Activated CD8-positive, alpha-beta memory T cell treated with anti-CD3 and anti-CD28 coated beads for 48 hours (primary cell): ENCODE measurements around the gene MSI2.

Experiments
- DNase-seq, 3 experiments: peaks; one replicate each; pipeline ENCODE4 v3.0.0-alpha.2; 2020; ENCODE audit warnings: low read depth in 2 of 3, low spot score in 2 of 3

The MSI2 gene

GRCh38 chr17:57535249-57535966 lies 279.1 kb downstream of the MSI2 start:
- DNase-seq, result no peak

DNA sequence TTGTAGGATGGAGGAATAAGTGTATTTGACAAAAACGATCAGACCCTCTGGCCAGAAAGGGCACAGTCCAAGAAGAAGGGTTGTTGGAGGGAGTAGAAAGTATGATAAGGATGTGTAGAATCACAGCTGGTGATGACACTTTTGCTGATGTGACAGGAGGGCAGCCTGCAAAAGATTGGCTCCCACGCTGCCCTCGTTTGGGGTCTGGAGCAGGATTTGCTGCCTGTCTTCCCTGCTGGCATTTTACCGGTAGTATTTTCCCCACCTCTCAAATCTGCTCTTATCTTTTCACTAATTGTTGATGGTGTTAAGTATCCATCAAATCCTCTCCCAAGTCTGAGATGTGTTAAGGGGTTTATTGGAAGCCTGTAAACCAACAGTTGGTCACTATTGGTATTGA lies 280.0 kb downstream of the MSI2 start:
- DNase-seq, result no peak

- no peak for DNase-seq
Measured at GRCh38 chr17:57536789-57537523, 280.6 kb downstream of the MSI2 start.

DNA sequence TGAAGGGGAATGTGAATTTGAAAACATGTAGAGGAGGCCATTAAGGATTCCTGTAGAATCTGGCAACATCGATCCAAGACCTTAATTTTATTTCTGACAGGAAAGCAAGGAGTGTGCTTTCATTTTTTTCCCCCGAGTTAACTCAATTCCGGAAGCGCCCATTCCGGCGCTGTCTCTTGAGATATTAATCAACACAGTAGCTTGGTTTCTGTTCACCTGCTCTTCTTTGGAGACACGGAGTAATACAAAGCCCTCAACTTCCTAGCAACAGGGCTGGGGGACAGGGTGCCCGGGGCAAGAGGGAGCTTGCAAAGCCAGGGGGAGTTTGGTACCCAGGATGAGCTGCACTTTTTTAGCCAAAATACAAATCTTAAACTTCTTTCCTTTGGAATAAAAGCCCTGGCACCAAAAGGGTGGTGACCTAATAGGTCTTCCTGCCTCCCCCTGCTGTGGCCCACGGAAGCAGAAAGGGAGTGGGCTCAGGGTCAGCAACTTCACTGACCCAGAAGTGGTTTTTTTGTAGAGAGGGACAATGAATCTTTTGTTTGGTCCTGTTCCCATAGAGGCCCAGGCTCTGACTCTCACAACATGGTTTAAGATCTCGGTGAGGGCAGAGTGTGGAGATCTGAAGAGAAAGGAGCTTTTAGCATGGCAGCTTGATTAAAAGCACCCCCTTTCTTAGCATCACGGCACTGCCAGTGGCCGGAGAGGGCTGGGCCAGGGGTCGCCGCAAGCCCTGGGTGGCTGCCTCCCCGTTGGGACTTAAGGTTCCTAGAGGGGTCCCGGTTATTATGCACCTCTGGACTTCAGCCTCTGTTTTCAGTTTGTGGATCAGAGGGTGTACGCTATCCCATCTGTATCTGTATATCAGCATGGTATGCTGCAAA lies 281.4 kb downstream of the MSI2 start:
- DNase-seq, result no peak

DNA sequence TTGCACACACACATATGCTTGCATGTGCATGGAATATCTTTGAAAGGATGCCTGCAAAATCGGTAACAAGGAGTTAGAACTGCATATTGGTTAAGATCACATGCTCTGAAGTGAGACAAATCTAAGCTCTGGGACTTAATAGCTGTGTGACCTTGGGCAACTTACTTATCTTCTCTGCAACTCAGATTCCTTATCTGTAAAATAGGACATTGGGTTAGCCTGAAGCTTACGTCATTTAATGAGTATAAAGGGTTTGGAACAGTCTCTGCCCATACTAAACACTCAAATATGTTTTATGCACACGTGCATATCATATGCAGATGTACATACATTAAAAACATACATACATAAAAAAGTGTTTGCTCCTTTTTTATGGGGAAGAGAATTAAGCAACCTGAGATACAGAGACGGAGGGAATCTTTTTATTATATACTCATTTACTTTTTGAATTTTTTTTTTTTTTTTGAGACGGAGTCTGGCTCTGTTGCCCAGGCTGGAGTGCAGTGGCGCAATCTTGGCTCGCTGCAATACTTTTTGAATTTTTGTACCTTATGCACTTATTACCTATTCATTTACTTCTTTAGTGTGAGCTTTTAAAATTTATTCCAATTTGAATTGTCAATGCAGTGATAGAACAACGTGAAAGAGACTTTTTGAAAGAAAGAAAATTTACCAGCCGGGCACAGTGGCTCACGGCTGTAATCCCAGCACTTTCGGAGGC lies 282.6 kb downstream of the MSI2 start:
- no peak for DNase-seq

DNA sequence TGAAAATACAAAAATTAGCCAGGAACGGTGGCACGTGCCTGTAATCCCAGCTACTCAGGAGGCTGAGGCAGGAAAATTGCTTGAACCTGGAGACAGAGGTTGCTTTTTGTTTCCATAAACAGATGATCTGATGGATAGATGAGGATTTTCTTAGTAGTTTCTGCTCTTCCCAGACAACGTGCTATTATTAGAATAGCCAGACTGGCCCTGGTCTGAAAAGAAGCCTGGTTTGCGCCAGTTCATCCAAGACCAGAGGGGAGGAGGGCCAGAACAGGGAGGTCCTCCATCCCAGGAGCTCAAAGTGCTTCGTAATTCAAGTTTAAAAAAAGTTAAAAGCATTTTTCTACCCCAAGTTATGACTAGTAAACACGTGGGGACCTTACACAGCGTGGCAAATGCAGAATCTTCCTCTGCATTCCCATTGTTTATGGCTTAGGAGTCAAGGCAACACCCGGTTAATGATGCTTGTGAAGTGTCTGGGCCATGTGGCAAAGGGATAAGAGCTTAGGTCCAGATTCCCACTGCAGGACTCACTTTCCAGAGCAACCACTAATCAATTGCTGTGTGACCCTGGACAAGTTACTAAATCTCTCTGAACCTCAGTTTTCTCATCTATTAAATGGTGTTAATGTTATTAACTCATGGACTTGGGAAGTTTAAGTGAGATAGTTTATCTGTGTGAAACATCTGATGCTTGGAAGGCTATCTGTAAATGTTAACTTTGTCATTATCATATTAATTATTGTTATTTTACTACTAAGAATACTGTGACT lies 283.4 kb downstream of the MSI2 start:
- no peak for DNase-seq

DNA sequence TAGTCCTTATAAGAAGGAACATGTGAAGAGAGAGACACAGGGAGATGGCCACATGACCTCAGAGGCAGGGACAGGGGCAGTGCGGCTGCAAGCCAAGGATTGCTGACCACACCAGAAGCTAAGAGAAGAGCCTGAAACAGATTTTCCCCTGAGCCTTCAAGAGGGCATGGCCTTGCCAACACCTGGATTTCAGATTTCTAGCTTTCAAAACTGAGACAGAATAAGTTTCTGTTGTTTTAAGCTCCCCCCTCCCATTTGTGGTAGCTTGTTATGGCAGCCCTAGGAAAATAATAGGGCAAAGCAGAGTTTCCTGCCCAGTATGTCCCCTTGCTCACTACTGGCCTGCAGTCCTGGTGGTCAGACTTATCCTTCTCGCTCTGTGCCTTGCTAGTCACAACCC lies 284.3 kb downstream of the MSI2 start:
- no peak for DNase-seq

DNA sequence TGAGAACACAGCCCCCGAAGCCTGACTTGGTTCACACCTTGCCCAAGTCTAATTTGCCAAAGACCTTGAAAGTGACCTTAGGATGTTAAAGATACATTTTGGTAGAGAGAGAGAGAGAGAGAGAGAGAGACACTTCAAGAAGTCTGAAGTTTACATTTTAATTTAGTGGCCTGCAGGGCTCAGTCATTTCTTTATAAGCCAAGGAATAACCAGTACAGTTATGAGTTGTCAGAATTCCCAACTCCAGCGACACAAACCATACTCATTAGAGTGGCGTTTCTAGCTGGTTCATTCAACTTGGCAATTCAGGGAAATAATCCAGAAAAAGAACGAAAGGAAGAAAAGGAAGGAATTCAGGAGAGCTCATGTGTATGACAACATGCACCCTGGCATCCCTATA lies 284.7 kb downstream of the MSI2 start:
- DNase-seq, result no peak

DNA sequence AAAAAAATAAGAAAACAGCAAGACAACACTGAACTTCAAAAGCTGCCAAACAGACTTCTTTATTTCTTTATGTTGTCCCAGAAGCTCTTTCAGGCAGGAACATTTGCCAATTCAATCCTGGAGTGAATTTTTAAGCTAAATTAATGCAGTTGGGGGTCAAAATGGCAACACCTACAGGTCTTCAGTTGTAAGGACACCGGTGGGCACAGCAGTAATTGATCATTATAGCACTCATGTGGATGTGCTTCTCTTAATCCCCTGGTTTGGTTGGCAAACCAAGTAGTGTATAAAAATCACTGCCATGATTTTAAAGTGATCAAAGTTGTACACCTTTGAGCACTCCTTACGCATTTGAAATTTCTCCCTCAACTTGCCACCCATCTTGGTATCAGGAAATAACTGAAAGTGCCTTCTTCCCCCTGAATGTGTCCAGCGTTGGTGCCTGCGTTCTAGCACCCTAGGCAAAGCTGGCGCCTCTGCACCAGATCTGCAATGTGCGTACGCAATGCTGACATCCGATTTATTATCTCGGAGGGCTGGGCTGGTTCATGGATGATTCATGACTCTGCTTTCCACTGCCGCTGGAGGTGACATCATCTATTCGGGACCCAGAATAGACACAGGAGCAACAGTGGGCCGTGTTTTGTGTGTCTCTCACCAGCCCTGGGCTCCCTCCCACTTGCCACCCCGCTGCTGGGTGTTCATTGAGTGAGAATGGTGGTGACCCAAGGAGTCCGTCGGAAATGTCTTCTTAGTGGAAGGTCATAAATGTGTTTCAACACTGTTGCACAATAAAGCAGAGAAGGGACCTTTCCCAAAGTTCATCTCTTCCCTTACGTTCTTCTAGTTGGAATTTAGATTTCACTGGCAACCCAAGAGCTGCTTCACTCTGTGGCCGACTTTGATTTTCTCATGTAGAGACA lies 285.4 kb downstream of the MSI2 start:
- no peak for DNase-seq

DNA sequence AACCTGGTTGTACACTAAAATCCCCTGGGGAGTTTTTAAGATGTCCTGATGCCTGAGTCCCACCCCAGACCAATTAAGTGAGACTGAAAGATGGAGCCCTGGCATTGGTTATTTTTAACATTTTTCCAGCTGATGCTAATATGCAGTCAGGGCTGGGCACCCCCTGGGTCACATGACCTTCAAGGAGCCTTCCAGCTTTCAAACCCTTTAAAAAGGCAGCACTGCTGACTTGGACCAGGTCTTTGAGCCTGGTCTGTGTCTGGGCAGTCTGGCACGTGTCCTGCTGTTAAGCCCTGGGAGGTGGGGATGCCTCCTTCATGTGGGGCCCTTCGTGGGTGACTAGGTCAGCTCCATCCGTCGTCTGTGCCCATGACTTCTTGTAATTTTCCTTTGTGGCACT lies 286.2 kb downstream of the MSI2 start:
- DNase-seq, result no peak

- no peak for DNase-seq
Measured at GRCh38 chr17:57543230-57543629, 286.9 kb downstream of the MSI2 start.

DNA sequence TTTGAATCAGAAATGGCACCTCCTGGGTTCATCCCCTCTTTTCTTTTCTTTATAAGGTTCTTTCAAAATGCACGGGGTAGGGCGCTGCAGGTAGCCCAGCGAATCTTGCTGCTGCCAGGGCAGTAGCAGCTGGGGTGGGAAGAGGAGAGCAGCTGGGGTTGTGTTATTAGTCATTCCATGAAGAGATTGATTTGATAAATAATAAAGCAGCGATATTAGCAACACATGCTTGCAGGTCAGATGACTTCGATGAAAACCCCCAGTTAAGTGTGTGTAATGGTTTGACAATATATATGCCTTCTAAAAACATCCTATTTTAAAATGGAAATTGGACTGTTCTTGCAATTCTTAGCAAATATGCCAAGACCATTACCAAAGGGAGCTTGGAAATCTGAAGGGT lies 288.1 kb downstream of the MSI2 start:
- DNase-seq, result no peak

DNA sequence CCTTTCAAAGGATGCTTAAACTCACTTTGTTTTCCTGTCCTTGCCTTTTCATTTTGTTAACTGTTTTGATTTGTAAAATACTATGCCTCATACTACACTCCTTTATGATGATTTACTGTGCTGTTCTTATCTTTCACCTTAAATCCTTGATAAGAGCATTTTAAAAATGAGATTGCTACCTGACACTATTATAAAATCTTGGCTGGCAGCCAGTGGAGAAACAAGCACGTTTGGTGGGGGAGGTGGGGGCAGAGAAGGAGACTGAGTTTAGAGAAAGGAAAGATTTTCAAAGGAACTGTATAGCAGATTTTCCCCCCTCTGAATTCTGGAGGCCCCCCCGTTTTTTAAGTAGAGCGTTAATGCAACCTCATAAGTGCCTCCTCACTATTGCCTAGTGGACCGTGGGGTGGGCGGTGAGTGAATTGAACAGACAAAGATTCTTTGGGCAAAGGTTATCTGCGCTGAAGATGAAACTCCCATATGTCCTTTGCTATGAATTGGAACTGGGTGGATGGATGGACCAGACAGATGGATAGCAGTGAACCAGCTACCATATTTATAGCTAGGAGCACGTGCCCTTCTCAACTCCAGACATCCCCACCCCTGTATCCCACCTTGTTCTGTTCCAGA lies 288.6 kb downstream of the MSI2 start:
- DNase-seq, result no peak

DNA sequence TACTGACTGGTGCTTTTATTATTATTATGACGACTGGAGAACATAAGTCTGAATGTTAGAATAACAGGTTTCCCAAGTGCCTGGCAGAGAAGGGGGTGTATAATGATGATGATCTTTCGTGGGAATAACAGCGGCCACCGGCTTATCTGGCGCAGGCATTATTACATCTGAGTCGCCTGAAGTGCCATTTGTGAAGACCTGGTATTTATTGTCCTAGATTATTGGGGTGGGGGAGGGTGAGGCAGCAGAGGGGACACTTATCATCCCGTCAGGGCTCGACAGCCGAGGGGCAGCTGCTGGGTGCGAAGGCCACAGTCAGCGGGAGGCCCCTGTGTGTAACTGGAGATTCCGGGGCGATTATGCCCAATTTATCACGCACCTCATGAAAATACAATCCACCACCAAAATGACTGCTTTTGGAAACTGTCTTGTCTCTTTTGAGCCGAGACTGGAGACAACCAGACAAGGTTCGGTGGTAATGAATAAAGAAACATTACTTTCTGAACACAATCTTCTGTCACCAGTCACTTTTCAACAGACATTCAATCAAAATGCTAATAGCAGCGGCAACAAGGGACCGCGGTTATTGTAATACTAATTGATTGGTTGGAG lies 289.5 kb downstream of the MSI2 start:
- DNase-seq, result no peak

DNA sequence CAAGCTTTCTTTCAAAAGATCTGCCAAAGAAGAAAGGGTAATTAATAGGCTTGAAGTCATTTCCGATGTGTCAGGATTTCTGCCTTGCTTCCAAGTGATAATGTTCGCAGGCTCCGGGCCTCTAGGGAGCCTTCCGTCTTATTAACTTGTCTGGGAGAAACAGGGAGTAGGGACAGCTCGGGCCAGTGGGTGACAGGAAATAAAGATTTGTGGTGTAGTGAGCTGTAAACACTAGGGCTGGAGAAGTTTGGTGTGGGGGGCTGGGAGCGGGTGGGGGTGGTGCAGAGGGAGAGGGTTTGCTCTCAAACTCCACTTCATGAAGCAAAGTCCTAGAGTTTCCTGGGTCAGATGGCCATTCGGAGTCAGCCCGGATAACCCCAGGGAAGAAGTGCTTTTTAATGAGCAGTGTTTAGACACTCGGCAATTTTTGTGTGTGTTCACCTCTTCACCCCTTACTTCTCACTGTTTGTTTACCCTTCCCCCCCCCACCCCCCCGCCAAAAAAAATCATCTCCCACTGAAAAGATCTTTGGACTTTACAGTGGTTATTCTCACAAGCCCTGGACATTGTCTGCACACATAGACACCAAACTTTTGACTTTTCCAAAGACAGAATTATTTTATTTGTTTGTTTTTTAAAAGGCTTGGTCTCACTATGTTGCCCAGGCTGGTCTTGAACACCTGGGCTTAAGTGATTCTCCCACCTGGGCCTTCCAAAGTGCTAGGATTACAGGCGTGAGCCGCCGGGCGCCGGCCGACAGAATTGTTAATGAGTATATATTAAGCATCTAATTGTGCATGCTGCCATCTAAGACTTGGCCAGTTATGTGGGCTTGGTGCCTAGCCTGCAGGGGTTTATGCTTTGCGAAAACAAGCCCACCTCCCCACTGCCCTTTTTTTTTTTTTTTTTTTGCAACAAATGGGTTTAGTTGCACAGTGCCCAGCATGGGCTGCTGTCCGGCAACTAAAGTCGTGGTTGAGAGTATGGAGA lies 292.4 kb downstream of the MSI2 start:
- DNase-seq, result no peak

GRCh38 chr17:57549468-57549867 lies 293.1 kb downstream of the MSI2 start:
- no peak for DNase-seq

DNA sequence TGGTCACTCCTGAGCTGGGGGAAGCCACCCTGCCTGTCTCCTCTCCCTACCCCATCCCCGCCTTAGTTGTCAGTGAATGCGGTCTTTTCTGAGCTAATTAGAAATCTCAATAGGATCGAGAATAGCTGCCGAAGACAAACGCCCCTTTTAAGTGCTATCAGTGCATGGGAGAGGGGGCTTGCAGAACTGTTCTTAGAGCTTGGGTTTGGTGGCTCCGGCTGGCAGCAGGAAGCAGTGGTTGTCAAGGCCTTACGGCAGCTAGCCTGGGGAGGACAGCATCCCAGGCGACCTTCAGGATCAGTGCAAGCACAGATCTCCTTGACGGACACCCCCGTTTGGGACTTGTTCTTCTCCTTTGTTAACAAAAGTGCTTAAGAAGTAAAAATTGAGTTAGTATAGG lies 293.7 kb downstream of the MSI2 start:
- no peak for DNase-seq
